Hepatocyte (in vitro differentiated cells): ENCODE data around the gene FOXC2. TPM values are rescaled to one million over a fixed set of nuclear protein-coding genes. Genes with fewer than 3 reads are reported as not detected.

Experiments
- DNase-seq: peaks from one replicate; pipeline ENCODE4 v3.0.0-alpha.2; 2016; ENCODE audit warnings: low spot score
- H2AFZ ChIP-seq: fragments of 200-600 bp; sonication (generic); 2 replicates; pipeline ENCODE4 v1.6.0; 2016; ENCODE audit warnings: antibody characterized with exemption, mild to moderate bottlenecking
- H3K27ac ChIP-seq: fragments of 200-600 bp; sonication (generic); 2 replicates; pipeline ENCODE4 v1.5.1; 2016; ENCODE audit warnings: mild to moderate bottlenecking
- H3K27me3 ChIP-seq: fragments of 200-600 bp; sonication (generic); 2 replicates; pipeline ENCODE4 v1.6.1; 2016
- H3K36me3 ChIP-seq: fragments of 200-600 bp; sonication (generic); replicated peaks from 2 replicates; pipeline ENCODE4 v1.5.1; 2016; ENCODE audit warnings: low read depth; ENCODE audit not compliant: insufficient read depth
- H3K4me1 ChIP-seq: fragments of 200-600 bp; sonication (generic); 2 replicates; pipeline ENCODE4 v1.5.1; 2016; ENCODE audit warnings: mild to moderate bottlenecking, moderate library complexity; ENCODE audit not compliant: insufficient read depth
- H3K4me2 ChIP-seq: fragments of 200-600 bp; sonication (generic); 2 replicates; pipeline ENCODE4 v1.6.0; 2016
- H3K4me3 ChIP-seq: fragments of 200-600 bp; sonication (generic); 2 replicates; pipeline ENCODE4 v1.5.1; 2016; ENCODE audit warnings: mild to moderate bottlenecking
- H3K79me2 ChIP-seq: fragments of 200-600 bp; sonication (generic); 2 replicates; pipeline ENCODE4 v1.6.0; 2017; ENCODE audit warnings: mild to moderate bottlenecking
- H3K9me2 ChIP-seq: fragments of 200-600 bp; sonication (generic); replicated peaks from 2 replicates; pipeline ENCODE4 v1.6.0; 2017; ENCODE audit warnings: mild to moderate bottlenecking; ENCODE audit not compliant: insufficient read depth
- H3K9me3 ChIP-seq: fragments of 200-600 bp; sonication (generic); 2 replicates; pipeline ENCODE4 v1.5.1; 2016; ENCODE audit warnings: low read depth, mild to moderate bottlenecking
- H4K20me1 ChIP-seq: fragments of 200-600 bp; sonication (generic); 2 replicates; pipeline ENCODE4 v1.6.0; 2016; ENCODE audit warnings: mild to moderate bottlenecking; ENCODE audit not compliant: insufficient read depth, poor library complexity, severe bottlenecking
- EZH2 ChIP-seq: fragments of 200-600 bp; sonication (generic); IDR thresholded peaks from 2 replicates; pipeline ENCODE4 v1.6.1; 2016; ENCODE audit warnings: antibody characterized with exemption, mild to moderate bottlenecking, borderline replicate concordance
- EZH2phosphoT487 ChIP-seq: fragments of 200-600 bp; sonication (generic); IDR thresholded peaks from one replicate; pipeline ENCODE4 v1.6.1; 2018; ENCODE audit warnings: antibody characterized with exemption, mild to moderate bottlenecking, low read depth, moderate library complexity; ENCODE audit not compliant: unreplicated experiment, severe bottlenecking
- WGBS: methylation state at CpG from one replicate; pipeline ENCODE4 v1.1.6; 2016; ENCODE audit warnings: low lambda C conversion rate; ENCODE audit errors: missing lambda C conversion rate; 5-methylcytosine and 5-hydroxymethylcytosine counted together
- polyA plus RNA-seq: library from polyadenylated mRNA; unstranded; fragments of >200 nt; fragmentation: Nextera tagmentation; extraction: Ambion mirVana; gene quantifications from 2 replicates; pipeline ENCODE4 v1.2.1, GENCODE V29; 2016
- total RNA-seq: library from RNA; depleted of rRNA; stranded (reverse); fragments of >200 nt; gene quantifications from 2 replicates; pipeline ENCODE4 v1.2.3, GENCODE V29; 2014
- TF ChIP-seq, protein P1 (sequence below): fragments of 200-600 bp; sonication (generic); IDR thresholded peaks from 2 replicates; pipeline ENCODE4 v1.5.1; 2016; ENCODE audit warnings: antibody characterized with exemption, mild to moderate bottlenecking; ENCODE audit not compliant: poor library complexity

FOXC2 gene
- total and polyA plus RNA-seq, 2 experiments from 2014 or later, result 0.30 TPM; not detected in 1

DNA sequence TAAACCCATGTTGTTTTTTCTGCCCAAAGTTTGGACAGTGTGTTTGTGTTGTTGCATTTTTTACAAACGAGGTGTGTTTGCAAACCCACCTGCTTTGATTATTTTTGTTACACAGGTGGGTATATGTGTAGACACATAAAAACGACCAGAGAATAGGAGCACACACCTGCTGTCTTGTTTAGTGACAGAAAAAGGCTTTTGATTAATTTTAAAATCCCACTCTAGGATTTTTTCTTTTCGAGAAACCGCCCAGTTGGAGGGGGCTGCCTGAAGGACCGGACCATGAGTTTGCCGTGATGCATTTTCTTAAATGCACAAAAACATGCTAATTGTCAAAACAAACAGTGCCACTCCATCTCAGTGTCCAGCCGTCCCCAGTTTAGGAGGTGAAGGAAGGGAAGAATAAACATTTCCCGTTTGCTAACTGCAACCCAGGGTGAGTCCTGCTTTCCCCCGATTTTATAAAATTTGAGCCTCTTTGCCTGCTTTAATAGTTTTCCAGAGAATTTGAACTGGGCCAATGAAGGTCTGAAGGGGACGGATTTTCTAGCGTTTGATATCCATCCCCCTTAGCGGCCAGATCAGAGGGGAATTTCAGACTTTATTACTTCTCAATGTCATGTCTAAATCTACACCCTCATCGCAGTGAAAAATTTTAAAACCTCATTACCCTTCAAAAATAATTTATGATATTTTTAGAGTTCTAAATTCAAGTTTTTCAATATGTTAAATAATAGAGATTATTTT is 3.2 kb downstream of the FOXC2 start:
- 36% methylated on average over 13 of the region's 13 CpGs for WGBS
- Histone ChIP-seq H3K27me3 (peaks cover 88% of the 10 kb centered on the region), H2AFZ (no peak overlapping the region), H3K4me3 (no peak overlapping the region), H3K79me2 (no peaks in the 10 kb centered on the region), H3K9me3 (no peaks in the 10 kb centered on the region), H3K36me3 (no peaks in the 10 kb centered on the region), H4K20me1 (no peaks in the 10 kb centered on the region), H3K4me2 (no peak overlapping the region), H3K27ac (no peak overlapping the region), H3K4me1 (no peaks in the 10 kb centered on the region), H3K9me2 (no peaks in the 10 kb centered on the region)
- TF ChIP-seq EZH2phosphoT487 (no peak), EZH2 (no peak)
- TF ChIP-seq, protein P1, sequence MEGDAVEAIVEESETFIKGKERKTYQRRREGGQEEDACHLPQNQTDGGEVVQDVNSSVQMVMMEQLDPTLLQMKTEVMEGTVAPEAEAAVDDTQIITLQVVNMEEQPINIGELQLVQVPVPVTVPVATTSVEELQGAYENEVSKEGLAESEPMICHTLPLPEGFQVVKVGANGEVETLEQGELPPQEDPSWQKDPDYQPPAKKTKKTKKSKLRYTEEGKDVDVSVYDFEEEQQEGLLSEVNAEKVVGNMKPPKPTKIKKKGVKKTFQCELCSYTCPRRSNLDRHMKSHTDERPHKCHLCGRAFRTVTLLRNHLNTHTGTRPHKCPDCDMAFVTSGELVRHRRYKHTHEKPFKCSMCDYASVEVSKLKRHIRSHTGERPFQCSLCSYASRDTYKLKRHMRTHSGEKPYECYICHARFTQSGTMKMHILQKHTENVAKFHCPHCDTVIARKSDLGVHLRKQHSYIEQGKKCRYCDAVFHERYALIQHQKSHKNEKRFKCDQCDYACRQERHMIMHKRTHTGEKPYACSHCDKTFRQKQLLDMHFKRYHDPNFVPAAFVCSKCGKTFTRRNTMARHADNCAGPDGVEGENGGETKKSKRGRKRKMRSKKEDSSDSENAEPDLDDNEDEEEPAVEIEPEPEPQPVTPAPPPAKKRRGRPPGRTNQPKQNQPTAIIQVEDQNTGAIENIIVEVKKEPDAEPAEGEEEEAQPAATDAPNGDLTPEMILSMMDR, result no peak
- DNase-seq, result no peak

DNA sequence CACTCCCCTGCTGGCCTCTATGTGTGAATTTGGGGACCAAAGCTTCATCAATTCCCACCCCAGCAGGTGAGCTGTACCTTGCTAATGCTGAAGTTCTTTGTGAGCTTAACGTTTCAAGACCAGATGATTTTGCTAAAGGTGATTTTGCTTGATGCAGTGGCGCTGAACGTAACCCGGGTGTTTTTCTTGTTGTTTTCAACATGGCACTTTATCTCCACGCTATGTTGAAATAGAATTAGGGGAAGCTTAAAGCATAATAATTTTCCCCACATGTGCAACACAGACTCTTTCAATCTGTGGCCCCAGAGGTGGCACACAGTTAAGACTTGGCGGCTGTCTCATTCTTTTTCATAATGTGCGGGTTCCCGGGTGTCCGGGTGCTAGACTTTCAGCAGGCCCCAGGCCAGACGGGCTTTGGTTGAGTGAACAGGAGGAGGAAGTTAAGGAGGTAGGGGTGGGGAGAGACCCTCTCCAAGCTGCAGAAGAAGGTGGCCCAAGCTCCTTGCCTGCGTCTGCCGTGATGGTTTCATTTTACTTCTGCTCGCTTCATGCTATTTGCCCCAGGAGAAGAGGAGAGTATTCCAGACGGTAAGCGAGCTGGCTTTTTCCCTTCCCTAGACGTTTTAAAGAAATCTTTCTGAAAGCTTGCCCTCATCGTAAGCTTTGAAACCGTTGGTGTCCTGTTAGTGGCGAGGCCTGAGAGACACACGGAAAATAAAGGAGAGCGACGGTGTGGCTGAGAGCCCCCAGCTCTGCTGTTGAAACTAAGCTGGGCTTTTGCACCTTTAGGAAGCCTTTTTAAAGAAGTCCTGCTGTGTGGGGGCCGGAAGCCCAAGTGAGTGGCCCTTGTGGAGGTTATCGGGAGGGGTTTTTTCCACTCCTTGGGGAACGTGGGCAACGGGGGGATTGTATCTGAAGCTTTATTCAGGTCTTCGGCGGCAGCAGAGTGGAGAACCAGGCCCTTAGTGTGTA is 4.2 kb downstream of the FOXC2 start:
- H3K79me2 ChIP-seq, result no peaks in the 10 kb centered on the region
- peak overlapping the region; percentile 55 for H3K4me2 ChIP-seq
- no peak for TF ChIP-seq EZH2
- TF ChIP-seq EZH2phosphoT487, result no peak
- no peaks in the 10 kb centered on the region for H3K9me2 ChIP-seq
- no peaks in the 10 kb centered on the region for H3K4me1 ChIP-seq
- H3K36me3 ChIP-seq, result no peaks in the 10 kb centered on the region
- no peaks in the 10 kb centered on the region for H3K9me3 ChIP-seq
- no peak overlapping the region for H2AFZ ChIP-seq
- H3K4me3 ChIP-seq, result no peak overlapping the region
- H4K20me1 ChIP-seq, result no peaks in the 10 kb centered on the region
- H3K27ac ChIP-seq, result no peak overlapping the region
- H3K27me3 ChIP-seq, result peaks cover 85% of the 10 kb centered on the region
- 44% methylated on average over 28 of the region's 28 CpGs for WGBS
- no peak for DNase-seq

DNA sequence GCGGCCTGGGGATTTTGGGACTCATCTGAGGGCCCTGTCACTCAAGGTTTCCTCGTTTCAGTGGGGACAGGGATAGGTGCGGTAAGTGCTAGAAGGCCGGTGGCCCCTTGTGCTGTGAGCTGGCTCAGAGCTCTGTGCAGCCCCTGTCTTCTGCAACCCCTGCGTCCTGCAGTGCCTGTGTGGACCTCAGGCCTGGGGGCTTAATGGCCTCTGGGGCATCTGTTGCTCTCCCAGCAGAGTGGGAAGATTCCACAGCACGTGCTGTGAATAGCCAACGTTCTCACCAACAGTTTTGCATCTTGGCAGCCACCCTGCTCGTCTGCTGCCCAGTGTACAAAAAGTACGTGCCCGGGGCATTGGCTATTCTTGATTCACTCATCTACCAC is 4.9 kb downstream of the FOXC2 start:
- TF ChIP-seq, protein P1, result no peak
- no peak for TF ChIP-seq EZH2phosphoT487
- no peak for TF ChIP-seq EZH2

More for the DNA sequence above, 4.9 kb downstream of the FOXC2 start:
- no peak overlapping the region for H3K4me2 ChIP-seq
- H4K20me1 ChIP-seq, result no peaks in the 10 kb centered on the region
- no peak for DNase-seq
- no peak overlapping the region for H3K4me3 ChIP-seq
- no peak overlapping the region for H3K27ac ChIP-seq
- no peaks in the 10 kb centered on the region for H3K36me3 ChIP-seq
- peaks cover 3% of the 10 kb centered on the region for H3K4me1 ChIP-seq
- no peaks in the 10 kb centered on the region for H3K79me2 ChIP-seq
- H3K9me3 ChIP-seq, result no peaks in the 10 kb centered on the region
- 66% methylated on average over 10 of the region's 10 CpGs for WGBS
- no peak overlapping the region for H2AFZ ChIP-seq
- peaks cover 85% of the 10 kb centered on the region for H3K27me3 ChIP-seq
- H3K9me2 ChIP-seq, result no peaks in the 10 kb centered on the region
